Measurements from ENCODE around the gene POU2F1. TPM values are rescaled to one million over a fixed set of nuclear protein-coding genes. Genes with fewer than 3 reads are reported as not detected.
A peak's percentile ranks its signal among the peaks of the same experiment; 100 is the strongest.

Gene POU2F1
- polyA plus RNA-seq, 1 donor (not counting 4 experiments of a cell fraction or from before 2014, with no cell fraction given) = 3.2 TPM

DNA sequence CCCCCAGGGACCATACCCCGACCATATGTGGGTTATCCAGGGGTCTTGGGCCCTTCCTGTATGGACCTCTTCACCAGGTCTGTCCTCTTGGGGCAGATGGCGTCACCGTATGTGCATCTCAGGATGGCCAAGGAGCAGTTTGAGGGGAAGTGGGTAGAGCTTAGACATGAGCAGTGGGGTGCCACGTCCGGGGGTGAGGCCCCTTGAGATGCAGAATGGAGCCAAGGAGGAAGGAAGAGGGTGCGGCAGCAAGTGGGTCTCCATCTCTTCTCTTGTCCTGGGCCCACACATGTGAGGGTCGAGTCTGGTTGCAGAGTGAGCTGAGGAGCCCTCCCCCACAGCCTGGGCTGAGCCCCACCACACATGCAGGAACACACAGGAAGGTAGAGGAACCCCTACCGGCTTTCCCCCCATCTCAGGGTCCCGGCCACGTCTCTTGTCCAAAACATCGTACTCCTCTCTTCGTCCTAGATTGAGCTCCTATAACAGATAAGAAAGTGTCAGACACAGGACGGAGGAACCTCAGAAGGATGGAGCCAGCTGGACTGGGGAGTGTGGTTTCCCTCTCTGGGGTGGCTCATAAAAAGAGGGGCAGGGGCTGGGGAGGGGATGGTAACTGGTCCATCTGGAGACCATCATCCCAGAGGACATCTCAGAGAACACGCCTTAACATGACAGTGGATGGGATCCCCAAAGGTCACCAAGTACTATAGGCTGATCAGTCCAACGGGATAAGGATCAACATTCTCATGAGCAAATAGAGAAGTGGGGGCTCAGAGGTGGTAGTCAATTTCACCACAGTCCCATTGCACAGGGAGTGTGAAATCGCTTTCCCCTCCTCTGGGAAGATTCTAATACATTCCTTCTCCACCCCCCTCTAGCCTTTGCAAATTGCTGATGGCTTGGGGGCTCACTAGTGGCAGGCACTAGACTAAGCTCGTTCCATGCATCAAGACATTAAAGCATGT lies 217.8 kb downstream of the POU2F1 start:
- H4K20me1 ChIP-seq (ENCODE audit: control insufficient read depth, extremely low read depth, insufficient read depth, low read length) = no peaks in the 10 kb centered on the region
- no peaks in the 10 kb centered on the region for H3K36me3 ChIP-seq (ENCODE audit: control insufficient read depth in 2 of 2, extremely low read depth in 1 of 2, insufficient read depth in 2 of 2, low read length in 2 of 2)
- no peaks in the 10 kb centered on the region for H3K9me1 ChIP-seq (ENCODE audit: control insufficient read depth, extremely low read depth, insufficient read depth, low read length)
- TF ChIP-seq EZH2 (IDR thresholded peaks at IDR 0.05; ENCODE audit: low read length) = no peak
- TF ChIP-seq, protein P1, sequence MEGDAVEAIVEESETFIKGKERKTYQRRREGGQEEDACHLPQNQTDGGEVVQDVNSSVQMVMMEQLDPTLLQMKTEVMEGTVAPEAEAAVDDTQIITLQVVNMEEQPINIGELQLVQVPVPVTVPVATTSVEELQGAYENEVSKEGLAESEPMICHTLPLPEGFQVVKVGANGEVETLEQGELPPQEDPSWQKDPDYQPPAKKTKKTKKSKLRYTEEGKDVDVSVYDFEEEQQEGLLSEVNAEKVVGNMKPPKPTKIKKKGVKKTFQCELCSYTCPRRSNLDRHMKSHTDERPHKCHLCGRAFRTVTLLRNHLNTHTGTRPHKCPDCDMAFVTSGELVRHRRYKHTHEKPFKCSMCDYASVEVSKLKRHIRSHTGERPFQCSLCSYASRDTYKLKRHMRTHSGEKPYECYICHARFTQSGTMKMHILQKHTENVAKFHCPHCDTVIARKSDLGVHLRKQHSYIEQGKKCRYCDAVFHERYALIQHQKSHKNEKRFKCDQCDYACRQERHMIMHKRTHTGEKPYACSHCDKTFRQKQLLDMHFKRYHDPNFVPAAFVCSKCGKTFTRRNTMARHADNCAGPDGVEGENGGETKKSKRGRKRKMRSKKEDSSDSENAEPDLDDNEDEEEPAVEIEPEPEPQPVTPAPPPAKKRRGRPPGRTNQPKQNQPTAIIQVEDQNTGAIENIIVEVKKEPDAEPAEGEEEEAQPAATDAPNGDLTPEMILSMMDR (optimal IDR thresholded peaks at IDR 0.05 in 1 of 3, IDR thresholded peaks at IDR 0.05 in 1 of 3, conservative IDR thresholded peaks at IDR 0.05 in 1 of 3; ENCODE audit: extremely low read depth in 1 of 3, insufficient read depth in 2 of 3, low read length in 3 of 3) = no peak
- H3K9ac ChIP-seq (ENCODE audit: control insufficient read depth, extremely low read depth, insufficient read depth, low read length) = no peak overlapping the region
- dilution Hi-C loops (cut with MboI; ENCODE audit: extremely low pct_ligation_motif_present, low sequenced_read_pairs) = no loop called here
- no peaks in the 10 kb centered on the region for H3K4me1 ChIP-seq (ENCODE audit: control insufficient read depth, extremely low read depth, insufficient read depth, low read length)
- peaks cover 19% of the 10 kb centered on the region for H3K27me3 ChIP-seq (ENCODE audit: control insufficient read depth, extremely low read depth, insufficient read depth, low read length)
- FAIRE-seq (no peak), DNase-seq (ENCODE audit: low read depth, low spot score) (no peak)
- peak overlapping the region in 1 of 3 experiments; percentile 9 for H3K4me3 ChIP-seq (ENCODE audit: control insufficient read depth in 2 of 3, extremely low read depth in 1 of 3, insufficient read depth in 2 of 3, low read depth in 1 of 3, low read length in 3 of 3)
- no peaks in the 10 kb centered on the region for H3K9me3 ChIP-seq (ENCODE audit: control insufficient read depth, low read depth, low read length)
- H2AFZ ChIP-seq (ENCODE audit: control insufficient read depth, low read length) = no peak overlapping the region
- H3K27ac ChIP-seq (ENCODE audit: control insufficient read depth, insufficient read depth, low read length) = no peak overlapping the region
- H3K4me2 ChIP-seq (ENCODE audit: control insufficient read depth, extremely low read depth, insufficient read depth, low read depth, low read length) = peak overlapping the region; percentile 56
- no peaks in the 10 kb centered on the region for H3K79me2 ChIP-seq (ENCODE audit: control insufficient read depth, insufficient read depth, low read length)

DNA sequence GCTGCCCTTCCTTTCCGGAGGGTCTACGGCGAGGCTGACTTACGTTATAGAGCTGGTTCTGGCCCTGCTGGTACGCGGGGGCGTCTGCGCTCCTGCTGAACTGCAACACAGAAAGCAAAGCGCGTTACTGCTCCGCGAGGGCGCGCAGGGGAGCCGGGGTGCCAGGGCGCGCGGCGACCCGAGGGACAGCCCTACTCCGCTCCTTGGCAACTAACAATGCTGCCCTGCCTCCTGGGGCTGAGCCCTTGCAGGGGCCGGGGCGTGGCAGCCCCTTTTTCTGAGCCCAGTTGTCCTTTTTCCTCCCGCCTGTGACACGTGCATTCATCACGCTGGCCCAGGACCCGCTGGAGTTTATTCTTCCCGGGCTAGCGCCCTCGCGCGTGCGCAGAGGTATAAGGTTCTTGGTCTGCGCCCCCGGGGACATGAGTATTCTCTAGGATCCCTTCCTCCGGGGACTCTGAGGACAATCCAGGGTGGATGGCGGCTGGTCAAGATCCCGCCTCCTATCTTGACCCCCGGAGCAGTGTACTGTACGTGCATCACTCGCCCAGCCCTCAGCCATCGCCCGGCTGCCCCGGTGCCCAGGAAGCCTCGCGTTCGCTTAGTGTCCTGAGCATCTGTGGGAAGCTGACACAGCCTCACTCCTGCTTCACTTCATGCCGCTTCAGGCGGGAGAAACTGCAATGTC lies 218.8 kb downstream of the POU2F1 start:
- no peak for FAIRE-seq
- H3K9ac ChIP-seq (ENCODE audit: control insufficient read depth, extremely low read depth, insufficient read depth, low read length) = no peak overlapping the region
- TF ChIP-seq EZH2 (IDR thresholded peaks at IDR 0.05; ENCODE audit: low read length) = no peak
- TF ChIP-seq, protein P1 (optimal IDR thresholded peaks at IDR 0.05 in 1 of 3, IDR thresholded peaks at IDR 0.05 in 1 of 3, conservative IDR thresholded peaks at IDR 0.05 in 1 of 3; ENCODE audit: extremely low read depth in 1 of 3, insufficient read depth in 2 of 3, low read length in 3 of 3) = peak in 1 of 3 experiments; percentile 22
- H4K20me1 ChIP-seq (ENCODE audit: control insufficient read depth, extremely low read depth, insufficient read depth, low read length) = no peaks in the 10 kb centered on the region
- no peaks in the 10 kb centered on the region for H3K9me3 ChIP-seq (ENCODE audit: control insufficient read depth, low read depth, low read length)
- dilution Hi-C loops (cut with MboI; ENCODE audit: extremely low pct_ligation_motif_present, low sequenced_read_pairs) = no loop called here
- H3K36me3 ChIP-seq (ENCODE audit: control insufficient read depth in 2 of 2, extremely low read depth in 1 of 2, insufficient read depth in 2 of 2, low read length in 2 of 2) = no peaks in the 10 kb centered on the region
- H3K9me1 ChIP-seq (ENCODE audit: control insufficient read depth, extremely low read depth, insufficient read depth, low read length) = no peaks in the 10 kb centered on the region
- H2AFZ ChIP-seq (ENCODE audit: control insufficient read depth, low read length) = peak overlapping the region; percentile 24
- H3K79me2 ChIP-seq (ENCODE audit: control insufficient read depth, insufficient read depth, low read length) = no peaks in the 10 kb centered on the region
- no peak overlapping the region for H3K27ac ChIP-seq (ENCODE audit: control insufficient read depth, insufficient read depth, low read length)
- no peak for DNase-seq (ENCODE audit: low read depth, low spot score)
- H3K27me3 ChIP-seq (ENCODE audit: control insufficient read depth, extremely low read depth, insufficient read depth, low read length) = peaks cover 19% of the 10 kb centered on the region
- H3K4me3 ChIP-seq (ENCODE audit: control insufficient read depth in 2 of 3, extremely low read depth in 1 of 3, insufficient read depth in 2 of 3, low read depth in 1 of 3, low read length in 3 of 3) = peak overlapping the region; percentile 9 to 57 (median 14)
- H3K4me2 ChIP-seq (ENCODE audit: control insufficient read depth, extremely low read depth, insufficient read depth, low read depth, low read length) = peak overlapping the region; percentile 56
- H3K4me1 ChIP-seq (ENCODE audit: control insufficient read depth, extremely low read depth, insufficient read depth, low read length) = no peaks in the 10 kb centered on the region
